Measurements from ENCODE around the gene SH3PXD2A. TPM values are rescaled to one million over a fixed set of nuclear protein-coding genes. Genes with fewer than 3 reads are reported as not detected.

Gene SH3PXD2A
- total RNA-seq, 4 donors from 2014 or later, result 128 to 154 (median 136) TPM

DNA sequence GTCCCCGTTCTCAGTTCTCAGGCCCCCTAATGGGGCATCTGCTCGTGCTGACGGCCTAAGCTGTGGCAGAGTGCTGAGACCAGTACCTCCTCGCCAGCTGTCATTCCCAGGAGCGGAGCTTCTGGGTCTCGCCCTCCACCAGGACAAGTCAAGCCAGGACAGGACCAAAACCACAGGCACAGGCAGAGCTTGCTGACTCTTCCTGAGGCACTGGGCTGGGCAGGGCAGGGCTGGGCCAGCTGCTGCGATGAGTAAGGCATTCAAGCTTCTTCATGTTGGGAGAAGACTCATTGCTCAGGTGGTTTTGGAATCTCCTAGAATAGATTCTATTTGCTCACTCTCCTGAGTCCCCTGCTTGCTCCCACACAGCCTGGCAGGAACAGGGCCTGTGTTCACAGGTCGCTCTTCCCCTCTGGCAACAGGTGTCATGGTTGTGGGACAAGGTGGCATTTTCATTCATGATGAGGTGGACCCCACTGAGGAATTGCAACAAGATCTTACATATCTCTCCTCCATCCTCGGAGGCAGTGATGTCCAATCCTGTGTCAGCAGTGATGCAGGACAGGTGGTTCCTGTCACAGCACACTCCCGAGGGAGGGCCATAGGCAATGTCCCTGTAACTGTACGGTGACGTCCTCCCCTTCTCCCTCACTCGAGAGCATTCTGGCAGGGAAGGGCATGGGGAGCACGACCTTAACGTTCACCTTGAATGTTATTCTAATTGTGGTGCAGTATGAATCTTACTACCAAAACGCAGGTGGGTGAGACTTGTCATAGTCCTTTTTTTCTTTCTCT lies 17.0 kb upstream of the SH3PXD2A start:
- TF ChIP-seq POLR2A (IDR thresholded peaks at IDR 0.05) (no peak), EP300 (IDR thresholded peaks at IDR 0.05) (no peak)
- TF ChIP-seq, protein P1, sequence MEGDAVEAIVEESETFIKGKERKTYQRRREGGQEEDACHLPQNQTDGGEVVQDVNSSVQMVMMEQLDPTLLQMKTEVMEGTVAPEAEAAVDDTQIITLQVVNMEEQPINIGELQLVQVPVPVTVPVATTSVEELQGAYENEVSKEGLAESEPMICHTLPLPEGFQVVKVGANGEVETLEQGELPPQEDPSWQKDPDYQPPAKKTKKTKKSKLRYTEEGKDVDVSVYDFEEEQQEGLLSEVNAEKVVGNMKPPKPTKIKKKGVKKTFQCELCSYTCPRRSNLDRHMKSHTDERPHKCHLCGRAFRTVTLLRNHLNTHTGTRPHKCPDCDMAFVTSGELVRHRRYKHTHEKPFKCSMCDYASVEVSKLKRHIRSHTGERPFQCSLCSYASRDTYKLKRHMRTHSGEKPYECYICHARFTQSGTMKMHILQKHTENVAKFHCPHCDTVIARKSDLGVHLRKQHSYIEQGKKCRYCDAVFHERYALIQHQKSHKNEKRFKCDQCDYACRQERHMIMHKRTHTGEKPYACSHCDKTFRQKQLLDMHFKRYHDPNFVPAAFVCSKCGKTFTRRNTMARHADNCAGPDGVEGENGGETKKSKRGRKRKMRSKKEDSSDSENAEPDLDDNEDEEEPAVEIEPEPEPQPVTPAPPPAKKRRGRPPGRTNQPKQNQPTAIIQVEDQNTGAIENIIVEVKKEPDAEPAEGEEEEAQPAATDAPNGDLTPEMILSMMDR (IDR thresholded peaks at IDR 0.05), result no peak
- no peaks in the 10 kb centered on the region for H3K9me3 ChIP-seq
- H3K4me1 ChIP-seq, result peaks cover 0 to 4% (median 0%) of the 10 kb centered on the region in 4 donors
- peaks cover 0 to 21% (median 0%) of the 10 kb centered on the region in 3 donors for H3K36me3 ChIP-seq
- H3K27ac ChIP-seq, result no peak overlapping the region
- no peak for DNase-seq (ENCODE audit: low spot score in 2 of 2)
- H3K4me3 ChIP-seq, result no peak overlapping the region
- 84 to 89% methylated on average over 14 to 16 of the region's 16 CpGs for WGBS, 2 donors
- H3K27me3 ChIP-seq, result no peaks in the 10 kb centered on the region

DNA sequence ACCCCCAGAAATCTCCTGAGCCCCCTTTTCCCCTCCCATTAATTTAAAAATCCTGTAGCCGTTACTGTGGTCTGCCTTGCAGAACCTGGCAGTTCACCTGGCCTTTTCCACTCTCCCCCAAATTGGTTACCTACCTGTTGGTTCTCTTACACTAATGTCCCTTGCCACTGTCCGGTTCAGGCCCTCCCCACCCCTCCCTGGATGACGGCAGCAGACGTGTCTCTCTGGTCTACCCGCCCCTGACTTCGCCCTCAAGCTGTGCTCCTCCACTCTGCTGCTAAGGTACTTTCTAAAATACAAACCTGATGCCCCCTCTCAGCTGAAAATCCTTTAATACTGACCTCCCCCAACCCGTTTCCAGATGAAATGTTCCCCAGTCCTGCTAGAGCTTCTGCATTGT lies 15.6 kb upstream of the SH3PXD2A start:
- H3K9me3 ChIP-seq, result peaks cover 0 to 5% (median 0%) of the 10 kb centered on the region in 4 donors
- TF ChIP-seq, protein P1 (IDR thresholded peaks at IDR 0.05), result no peak
- no peak for TF ChIP-seq EP300 (IDR thresholded peaks at IDR 0.05)
- no peak for TF ChIP-seq POLR2A (IDR thresholded peaks at IDR 0.05)
- peaks cover 0 to 14% (median 0%) of the 10 kb centered on the region in 3 donors for H3K36me3 ChIP-seq
- no peaks in the 10 kb centered on the region for H3K27me3 ChIP-seq
- no peak overlapping the region for H3K4me3 ChIP-seq
- 82 to 86% methylated on average over 7 of the region's 7 CpGs for WGBS, 2 donors
- no peak for DNase-seq (ENCODE audit: low spot score in 2 of 2)
- H3K27ac ChIP-seq, result no peak overlapping the region
- peaks cover 0 to 4% (median 0%) of the 10 kb centered on the region in 4 donors for H3K4me1 ChIP-seq

DNA sequence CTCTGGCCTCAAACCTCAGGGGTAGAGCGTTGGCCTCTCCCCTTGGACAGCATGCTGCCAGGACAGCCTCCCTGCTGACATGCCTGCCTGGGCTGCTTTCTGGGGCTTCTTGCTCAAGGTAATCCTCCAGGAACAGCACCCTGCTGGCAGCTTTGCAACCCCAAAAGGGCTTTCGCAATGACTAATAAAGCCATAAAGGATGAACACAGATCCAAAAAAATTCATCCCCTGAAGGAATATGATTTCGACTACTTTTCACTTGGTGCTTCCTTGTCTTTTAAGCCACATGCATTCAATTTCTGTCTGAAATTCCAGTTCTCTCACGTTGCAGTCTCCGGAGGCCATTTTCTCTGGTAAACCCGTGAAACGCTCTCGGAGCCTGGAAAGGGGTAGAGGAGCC lies 15.1 kb upstream of the SH3PXD2A start:
- no peak overlapping the region for H3K4me3 ChIP-seq
- H3K9me3 ChIP-seq, result peaks cover 0 to 10% (median 0%) of the 10 kb centered on the region in 4 donors
- peaks cover 0 to 14% (median 0%) of the 10 kb centered on the region in 3 donors for H3K36me3 ChIP-seq
- 64% methylated on average over 8 of the region's 8 CpGs for WGBS, 2 donors
- peaks cover 0 to 4% (median 0%) of the 10 kb centered on the region in 4 donors for H3K4me1 ChIP-seq
- TF ChIP-seq EP300 (IDR thresholded peaks at IDR 0.05) (no peak), POLR2A (IDR thresholded peaks at IDR 0.05) (no peak)
- TF ChIP-seq, protein P1 (IDR thresholded peaks at IDR 0.05), result no peak
- no peak for DNase-seq (ENCODE audit: low spot score in 2 of 2)
- no peak overlapping the region for H3K27ac ChIP-seq
- H3K27me3 ChIP-seq, result no peaks in the 10 kb centered on the region

DNA sequence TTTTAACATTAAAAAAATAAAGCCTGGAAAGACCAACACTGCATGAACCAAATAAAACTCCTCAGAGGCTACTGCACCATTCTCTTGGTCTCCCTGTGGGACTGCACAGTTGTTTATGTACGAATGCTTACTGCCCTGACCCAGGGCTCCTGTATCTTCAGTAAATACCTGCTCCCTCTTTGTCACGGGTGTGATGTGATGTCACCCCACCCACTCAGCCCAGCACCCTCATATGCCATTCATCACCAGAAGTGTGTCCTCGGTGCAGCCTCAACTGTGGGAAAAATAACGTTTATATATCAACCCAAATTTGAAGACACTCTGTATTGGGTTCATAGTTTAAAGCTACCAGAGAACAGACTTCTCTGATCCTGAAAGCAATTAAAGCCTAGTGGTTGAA lies 14.0 kb upstream of the SH3PXD2A start:
- peaks cover 0 to 21% (median 0%) of the 10 kb centered on the region in 4 donors for H3K9me3 ChIP-seq
- WGBS, 2 donors, result 63% methylated on average over 4 of the region's 4 CpGs

More for the DNA sequence above, 14.0 kb upstream of the SH3PXD2A start:
- no peaks in the 10 kb centered on the region for H3K27me3 ChIP-seq
- peaks cover 0 to 14% (median 0%) of the 10 kb centered on the region in 3 donors for H3K36me3 ChIP-seq
- no peak overlapping the region for H3K4me3 ChIP-seq
- H3K4me1 ChIP-seq, result peaks cover 0 to 4% (median 0%) of the 10 kb centered on the region in 4 donors
- no peak for DNase-seq (ENCODE audit: low spot score in 2 of 2)
- TF ChIP-seq POLR2A (IDR thresholded peaks at IDR 0.05) (no peak), EP300 (IDR thresholded peaks at IDR 0.05) (no peak)
- TF ChIP-seq, protein P1 (IDR thresholded peaks at IDR 0.05), result no peak
- no peak overlapping the region for H3K27ac ChIP-seq
